WTC11 (cell line): Measurements from ENCODE around the gene NIN. TPM values are rescaled to one million over a fixed set of nuclear protein-coding genes. Genes with fewer than 3 reads are reported as not detected.

ENCODE experiments used
- ATAC-seq: fragments of 200-7000 bp; cut with Tn5 transposase; 2 replicates; pipeline ENCODE4 v1.10.0; 2021; ENCODE audit warnings: mild to moderate bottlenecking, moderate library complexity
- CTCF ChIA-PET: fragments of 300-600 bp; sonication (Branson Sonifier 250); formaldehyde crosslinking; loops from one replicate; lab custom pipeline; 2021; ENCODE audit warnings: antibody characterized with exemption; lab: Charles Lee
- POLR2A ChIA-PET: fragments of 350-600 bp; sonication (Branson Sonifier 250); formaldehyde crosslinking; loops from one replicate; lab custom pipeline; 2021; ENCODE audit warnings: antibody characterized with exemption; lab: Charles Lee
- DNase-seq: peaks from one replicate; pipeline ENCODE4 v3.0.0; 2021; ENCODE audit warnings: low spot score
- H3K27ac Mint-ChIP-seq: 2 replicates; pipeline ENCODE4 v1.8.0; 2021; ENCODE audit warnings: mixed read lengths
- H3K27me3 Mint-ChIP-seq: 2 replicates; pipeline ENCODE4 v1.8.0; 2021; ENCODE audit warnings: low read depth, mild to moderate bottlenecking, moderate library complexity, mixed read lengths
- H3K36me3 Mint-ChIP-seq: 2 replicates; pipeline ENCODE4 v1.8.0; 2021; ENCODE audit warnings: mixed read lengths
- H3K4me1 Mint-ChIP-seq: 2 replicates; pipeline ENCODE4 v1.8.0; 2022; ENCODE audit warnings: mixed read lengths
- H3K4me3 Mint-ChIP-seq: 2 replicates; pipeline ENCODE4 v1.8.0; 2021; ENCODE audit warnings: mild to moderate bottlenecking, moderate library complexity, mixed read lengths
- H3K9me3 Mint-ChIP-seq: 2 replicates; pipeline ENCODE4 v1.8.0; 2021; ENCODE audit warnings: mixed read lengths
- AFF4 ChIP-seq: sonication (generic); formaldehyde crosslinking; IDR thresholded peaks from 2 replicates; pipeline ENCODE4 v1.8.1; 2023; ENCODE audit warnings: mild to moderate bottlenecking, missing genetic modification reagents, borderline replicate concordance
- ATF1 ChIP-seq: sonication (generic); formaldehyde crosslinking; IDR thresholded peaks from 2 replicates; pipeline ENCODE4 v1.8.1; 2023; ENCODE audit warnings: mild to moderate bottlenecking, moderate library complexity, missing genetic modification reagents
- ATF2 ChIP-seq: sonication (generic); formaldehyde crosslinking; IDR thresholded peaks from 2 replicates; pipeline ENCODE4 v1.8.1; 2022; ENCODE audit warnings: low read depth, missing genetic modification reagents, borderline replicate concordance
- ATF3 ChIP-seq: sonication (generic); formaldehyde crosslinking; conservative IDR thresholded peaks from 2 replicates; pipeline ENCODE4 v1.8.1; 2022; ENCODE audit warnings: mild to moderate bottlenecking, missing genetic modification reagents
- CBFB ChIP-seq: sonication (generic); formaldehyde crosslinking; IDR thresholded peaks from 2 replicates; pipeline ENCODE4 v1.8.1; 2022; ENCODE audit warnings: mild to moderate bottlenecking, low read depth, missing genetic modification reagents
- CTCF ChIP-seq: fragments of 200-600 bp; IDR thresholded peaks from 2 replicates; pipeline ENCODE4 v1.8.0; 2022; ENCODE audit warnings: antibody characterized with exemption
- ELF4 ChIP-seq: sonication (generic); formaldehyde crosslinking; IDR thresholded peaks from 2 replicates; pipeline ENCODE4 v1.8.1; 2022; ENCODE audit warnings: low read depth, mild to moderate bottlenecking, moderate library complexity, missing genetic modification reagents
- FOXK1 ChIP-seq: sonication (generic); formaldehyde crosslinking; IDR thresholded peaks from 2 replicates; pipeline ENCODE4 v1.8.0; 2022; ENCODE audit warnings: mild to moderate bottlenecking, moderate library complexity, missing genetic modification reagents
- FOXP4 ChIP-seq: sonication (generic); formaldehyde crosslinking; IDR thresholded peaks from 2 replicates; pipeline ENCODE4 v1.8.0; 2022; ENCODE audit warnings: mild to moderate bottlenecking, missing genetic modification reagents
- GRHL2 ChIP-seq: fragments of 250-450 bp; sonication (Bioruptor Pico); IDR thresholded peaks from 2 replicates; pipeline ENCODE4 v1.8.0; 2022; ENCODE audit warnings: mild to moderate bottlenecking, moderate library complexity; ENCODE audit not compliant: insufficient replicate concordance, severe bottlenecking
- GTF2I ChIP-seq: fragments of 250-450 bp; sonication (Bioruptor Pico); conservative IDR thresholded peaks from 2 replicates; pipeline ENCODE4 v1.4.0; 2021; ENCODE audit warnings: mild to moderate bottlenecking
- IRF2 ChIP-seq: sonication (generic); formaldehyde crosslinking; IDR thresholded peaks from 2 replicates; pipeline ENCODE4 v1.8.0; 2022; ENCODE audit warnings: low read depth, missing genetic modification reagents, borderline replicate concordance
- MXD4 ChIP-seq: fragments of 250-450 bp; sonication (Bioruptor Pico); IDR thresholded peaks from 2 replicates; pipeline ENCODE4 v1.8.0; 2021; ENCODE audit warnings: mild to moderate bottlenecking, moderate library complexity, borderline replicate concordance
- PRDM15 ChIP-seq: sonication (generic); formaldehyde crosslinking; IDR thresholded peaks from 2 replicates; pipeline ENCODE4 v1.8.0; 2022; ENCODE audit warnings: missing genetic modification reagents
- SMAD3 ChIP-seq: sonication (generic); formaldehyde crosslinking; IDR thresholded peaks from 2 replicates; pipeline ENCODE4 v1.8.0; 2022; ENCODE audit warnings: missing genetic modification reagents, mild to moderate bottlenecking, borderline replicate concordance
- SP1 ChIP-seq: sonication (generic); formaldehyde crosslinking; conservative IDR thresholded peaks from 2 replicates; pipeline ENCODE4 v1.8.1; 2022; ENCODE audit warnings: missing genetic modification reagents
- TEAD1 ChIP-seq: sonication (generic); formaldehyde crosslinking; IDR thresholded peaks from 2 replicates; pipeline ENCODE4 v1.8.0; 2022; ENCODE audit warnings: mild to moderate bottlenecking, missing genetic modification reagents
- USF2 ChIP-seq: sonication (generic); formaldehyde crosslinking; IDR thresholded peaks from 2 replicates; pipeline ENCODE4 v1.8.1; 2023; ENCODE audit warnings: mild to moderate bottlenecking, missing genetic modification reagents, moderate library complexity
- ZMAT4 ChIP-seq: fragments of 250-450 bp; sonication (Bioruptor Pico); IDR thresholded peaks from 2 replicates; pipeline ENCODE4 v1.9.0; 2021; ENCODE audit warnings: mild to moderate bottlenecking
- ZNF317 ChIP-seq: sonication (generic); formaldehyde crosslinking; IDR thresholded peaks from 2 replicates; pipeline ENCODE4 v1.8.1; 2023; ENCODE audit warnings: low read depth, mild to moderate bottlenecking, moderate library complexity, missing genetic modification reagents, borderline replicate concordance
- ZNF671 ChIP-seq: fragments of 250-450 bp; sonication (Bioruptor Pico); IDR thresholded peaks from 2 replicates; pipeline ENCODE4 v1.8.0; 2021; ENCODE audit warnings: mild to moderate bottlenecking
- total RNA-seq: library from RNA; stranded (reverse); gene quantifications from 3 replicates; pipeline ENCODE4 v1.2.3, GENCODE V29; 2021

Gene NIN
- total RNA-seq, 1 experiment from 2014 or later = 23.8 TPM

- no peak for TF ChIP-seq SMAD3
- TF ChIP-seq GTF2I (CRISPR knock-in tag) = no peak
- TF ChIP-seq ZNF671 (CRISPR knock-in tag) = no peak
- no peak for TF ChIP-seq CTCF
Observed at GRCh38 chr14:50769863-50770500, 61.0 kb downstream of the NIN start (continued).

GRCh38 chr14:50768680-50769079 is 62.3 kb downstream of the NIN start:
- Mint-ChIP-seq H3K4me1 (peaks cover 2% of the 10 kb centered on the region; the same call in 1 of the 2 replicates), H3K27ac (no peak overlapping the region), H3K27me3 (no peaks in the 10 kb centered on the region), H3K9me3 (no peaks in the 10 kb centered on the region), H3K4me3 (no peak overlapping the region), H3K36me3 (peaks cover 60% of the 10 kb centered on the region)
- ATAC-seq = no peak
- ChIA-PET CTCF (interaction anchor here (0.7 to 1.7 kb wide), 4 partner anchors 9 to 102 kb away, joined by 3 to 4 read pairs (median 3); no protein-coding TSS in a partner anchor), POLR2A (no interaction called here)
- TF ChIP-seq MXD4 (CRISPR knock-in tag) (no peak), ATF3 (CRISPR knock-in tag) (no peak), GRHL2 (CRISPR knock-in tag) (no peak), ZNF671 (CRISPR knock-in tag) (no peak), ZNF317 (no peak), CBFB (CRISPR knock-in tag) (no peak), ZMAT4 (CRISPR knock-in tag) (no peak), TEAD1 (no peak), ELF4 (no peak), IRF2 (no peak), AFF4 (CRISPR knock-in tag) (no peak), PRDM15 (no peak), USF2 (CRISPR knock-in tag) (no peak), FOXP4 (CRISPR knock-in tag) (no peak), ATF1 (no peak), SP1 (no peak), ATF2 (CRISPR knock-in tag) (no peak), FOXK1 (CRISPR knock-in tag) (no peak)
- DNase-seq = no peak
